ENCODE measurements around the gene PFKP. TPM values are rescaled to one million over a fixed set of nuclear protein-coding genes. Genes with fewer than 3 reads are reported as not detected.

The PFKP gene
- total RNA-seq, 2 donors from 2014 or later, result 55.2 to 119 TPM

DNA sequence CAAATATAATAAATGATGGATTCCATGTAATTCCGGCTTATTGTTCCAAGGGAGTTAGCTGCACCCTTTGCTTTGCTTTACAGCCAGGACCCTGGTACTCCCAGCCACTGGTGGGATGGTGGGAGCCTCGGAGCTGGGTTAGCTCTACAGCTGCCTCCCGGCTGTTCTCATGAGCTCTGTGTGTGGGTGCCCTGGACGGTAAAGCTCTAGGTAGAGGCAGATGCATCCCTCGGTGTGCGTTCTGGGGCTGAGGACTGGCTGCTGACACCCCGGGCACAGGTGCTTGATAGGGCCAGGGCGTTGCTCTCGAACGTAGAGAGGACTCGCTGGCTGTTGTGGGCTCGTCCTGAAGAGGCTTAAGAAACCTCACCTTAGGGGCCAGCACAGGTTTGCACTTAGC, 50.1 kb downstream of the PFKP start:
- no peak for TF ChIP-seq CTCF (IDR thresholded peaks at IDR 0.05)
- H3K36me3 ChIP-seq, result peaks cover 44% of the 10 kb centered on the region
- no peak overlapping the region for H3K4me3 ChIP-seq
- peaks cover 0 to 4% of the 10 kb centered on the region in 2 donors for H3K4me1 ChIP-seq
- no peak overlapping the region for H3K27ac ChIP-seq
- no peak for DNase-seq (ENCODE audit: low spot score)
- no peaks in the 10 kb centered on the region for H3K27me3 ChIP-seq
- H3K9me3 ChIP-seq, result no peaks in the 10 kb centered on the region

GRCh38 chr10:3118641-3119091, 51.3 kb downstream of the PFKP start:
- Histone ChIP-seq H3K4me3 (no peak overlapping the region), H3K27me3 (no peaks in the 10 kb centered on the region), H3K9me3 (no peaks in the 10 kb centered on the region), H3K27ac (no peak overlapping the region), H3K4me1 (peaks cover 0 to 8% of the 10 kb centered on the region in 2 donors), H3K36me3 (peaks cover 40% of the 10 kb centered on the region)
- DNase-seq (ENCODE audit: low spot score), result no peak
- TF ChIP-seq CTCF (IDR thresholded peaks at IDR 0.05), result no peak

DNA sequence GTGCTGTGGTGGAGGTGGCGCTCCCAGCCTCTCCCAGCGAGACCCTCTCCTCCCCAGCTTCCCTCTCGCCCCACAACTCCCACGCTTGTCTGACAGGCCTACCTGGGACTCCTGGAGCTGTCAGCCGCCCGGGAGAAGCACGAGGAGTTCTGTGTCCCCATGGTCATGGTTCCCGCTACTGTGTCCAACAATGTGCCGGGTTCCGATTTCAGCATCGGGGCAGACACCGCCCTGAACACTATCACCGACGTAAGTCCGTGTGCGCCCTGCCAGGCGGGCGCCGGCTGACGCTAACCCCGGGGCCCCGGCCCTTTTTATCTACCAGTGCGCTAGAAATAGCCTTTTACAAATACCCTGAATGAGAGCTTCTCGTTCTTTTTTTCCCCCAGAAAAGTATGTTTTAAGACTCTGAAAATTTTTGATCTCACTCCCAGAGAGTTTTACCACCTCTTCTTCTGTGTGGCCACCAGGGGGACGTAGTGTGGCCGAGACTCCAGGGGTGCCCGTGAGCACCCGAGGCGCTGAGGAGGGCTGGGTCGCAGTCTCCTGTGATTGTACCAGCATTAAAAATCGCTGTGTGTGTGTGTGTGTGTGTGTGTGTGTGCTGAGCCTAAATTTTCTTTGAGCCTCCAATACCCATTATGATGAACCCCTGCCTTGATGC, 52.6 kb downstream of the PFKP start:
- no peaks in the 10 kb centered on the region for H3K27me3 ChIP-seq
- no peak for DNase-seq (ENCODE audit: low spot score)
- peak overlapping the region in 1 of 2 donors; percentile 32 for H3K27ac ChIP-seq
- no peaks in the 10 kb centered on the region for H3K9me3 ChIP-seq
- H3K4me1 ChIP-seq, result peaks cover 0 to 12% of the 10 kb centered on the region in 2 donors
- TF ChIP-seq CTCF (IDR thresholded peaks at IDR 0.05), result peak; percentile 33 to 61
- no peak overlapping the region for H3K4me3 ChIP-seq
- peaks cover 36% of the 10 kb centered on the region for H3K36me3 ChIP-seq

DNA sequence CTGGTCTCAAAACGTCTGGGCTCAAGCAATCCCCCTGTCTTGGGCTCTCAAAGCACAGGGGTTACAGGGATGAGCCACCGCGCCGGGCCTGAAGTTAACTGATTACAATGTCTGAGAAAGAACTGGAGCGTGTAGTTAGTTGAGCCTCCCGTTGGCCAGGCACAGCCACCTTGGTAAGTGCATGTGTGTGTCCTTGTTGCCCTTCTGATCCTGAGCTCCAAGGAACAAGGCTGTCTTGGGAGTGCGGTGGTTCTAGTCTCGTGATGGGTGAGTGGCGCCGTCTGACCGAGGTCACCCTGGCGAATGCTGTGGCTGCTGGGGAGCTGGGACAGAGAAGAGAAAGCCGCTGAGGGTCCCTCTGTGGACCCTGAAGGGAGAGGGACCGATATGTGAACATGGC, 54.7 kb downstream of the PFKP start:
- no peak overlapping the region for H3K27ac ChIP-seq
- no peak overlapping the region for H3K4me3 ChIP-seq
- H3K27me3 ChIP-seq, result no peaks in the 10 kb centered on the region
- H3K9me3 ChIP-seq, result no peaks in the 10 kb centered on the region
- TF ChIP-seq CTCF (IDR thresholded peaks at IDR 0.05), result no peak
- peaks cover 43% of the 10 kb centered on the region for H3K36me3 ChIP-seq
- peaks cover 0 to 20% of the 10 kb centered on the region in 2 donors for H3K4me1 ChIP-seq
- no peak for DNase-seq (ENCODE audit: low spot score)

- Histone ChIP-seq H3K9me3 (no peaks in the 10 kb centered on the region), H3K4me1 (peaks cover 0 to 27% of the 10 kb centered on the region in 2 donors), H3K27ac (no peak overlapping the region), H3K4me3 (no peak overlapping the region), H3K36me3 (peaks cover 41% of the 10 kb centered on the region), H3K27me3 (no peaks in the 10 kb centered on the region)
- TF ChIP-seq CTCF (IDR thresholded peaks at IDR 0.05), result no peak
- DNase-seq (ENCODE audit: low spot score), result no peak
Measured at GRCh38 chr10:3122486-3123205, 55.3 kb downstream of the PFKP start.

Measured in right atrium auricular region (tissue), 2 donors.